HEK293 (cell line): Measurements from ENCODE around the gene KRT17.
"Not testable (repeated sequence)": the region's sequence is repeated elsewhere in the genome, so short reads cannot be mapped to it uniquely, and the experiment has no call there.

Source experiments
- CTCF ChIA-PET: fragments of 350-600 bp; formaldehyde crosslinking; extraction: SDS; loops from one replicate; lab custom pipeline; 2021; ENCODE audit warnings: antibody characterized with exemption; lab: Yijun Ruan, JAX
- POLR2A ChIA-PET: fragments of 300-600 bp; formaldehyde crosslinking; extraction: SDS; loops from one replicate; lab custom pipeline; 2020; ENCODE audit warnings: antibody characterized with exemption, inconsistent platforms; lab: Yijun Ruan, JAX
- H3K27ac ChIP-seq: fragments of 200-500 bp; sonication (Bioruptor generic); 2 replicates; pipeline ENCODE4 v1.5.1; 2014; ENCODE audit warnings: low read depth, low read length, control low read depth, inconsistent platforms; ENCODE audit errors: extremely low read depth
- H3K36me3 ChIP-seq, 2 experiments: fragments of 200-500 bp in 1 of 2; sonication (Bioruptor generic) in 1 of 2; 1 replicate in 1 of 2; 2 replicates in 1 of 2; pipeline ENCODE4 v1.5.1; 2014 to 2017; ENCODE audit warnings: inconsistent platforms in 2 of 2, low read length in 2 of 2; ENCODE audit not compliant: control insufficient read depth in 2 of 2, insufficient read depth in 1 of 2
- H3K4me1 ChIP-seq: fragments of 200-500 bp; sonication (Bioruptor generic); 2 replicates; pipeline ENCODE4 v1.5.1; 2014; ENCODE audit warnings: mild to moderate bottlenecking, low read length, inconsistent platforms; ENCODE audit not compliant: control insufficient read depth, insufficient read depth
- H3K4me3 ChIP-seq: 2 replicates; pipeline ENCODE4 v1.5.1; 2011; ENCODE audit warnings: low read depth, mild to moderate bottlenecking, control low read depth, low read length, moderate library complexity
- H3K9me3 ChIP-seq: fragments of 200-500 bp; sonication (Bioruptor generic); 2 replicates; pipeline ENCODE4 v1.5.1; 2014; ENCODE audit warnings: low read depth, low read length, inconsistent platforms; ENCODE audit not compliant: control insufficient read depth, insufficient read depth
- EGR2 ChIP-seq: fragments of 450-650 bp; formaldehyde crosslinking; IDR thresholded peaks from 2 replicates; pipeline ENCODE4 v1.5.1; 2016; ENCODE audit warnings: low read depth, missing biosample characterization, missing genetic modification characterization
- GLIS1 ChIP-seq: fragments of 450-650 bp; formaldehyde crosslinking; IDR thresholded peaks from 2 replicates; pipeline ENCODE4 v1.5.1; 2016; ENCODE audit warnings: missing biosample characterization, missing genetic modification characterization
- KLF7 ChIP-seq: fragments of 450-650 bp; formaldehyde crosslinking; IDR thresholded peaks from 2 replicates; pipeline ENCODE4 v1.5.1; 2016; ENCODE audit warnings: missing biosample characterization, missing genetic modification characterization, borderline replicate concordance
- SP2 ChIP-seq: fragments of 450-650 bp; formaldehyde crosslinking; IDR thresholded peaks from 2 replicates; pipeline ENCODE4 v1.5.1; 2016; ENCODE audit warnings: missing biosample characterization, missing genetic modification characterization
- ZFHX2 ChIP-seq: fragments of 450-650 bp; formaldehyde crosslinking; conservative IDR thresholded peaks from 2 replicates; pipeline ENCODE4 v1.5.1; 2016; ENCODE audit warnings: missing biosample characterization, missing genetic modification characterization
- ZIC2 ChIP-seq: fragments of 450-650 bp; formaldehyde crosslinking; IDR thresholded peaks from 2 replicates; pipeline ENCODE4 v1.5.1; 2016; ENCODE audit warnings: missing biosample characterization, missing genetic modification characterization
- ZNF10 ChIP-seq: fragments of 450-650 bp; formaldehyde crosslinking; IDR thresholded peaks from 2 replicates; pipeline ENCODE4 v1.5.1; 2017; ENCODE audit warnings: missing biosample characterization, missing genetic modification characterization
- ZNF133 ChIP-seq: fragments of 450-650 bp; formaldehyde crosslinking; IDR thresholded peaks from 2 replicates; pipeline ENCODE4 v1.5.1; 2016; ENCODE audit warnings: missing biosample characterization, missing genetic modification characterization
- ZNF140 ChIP-seq: fragments of 450-650 bp; formaldehyde crosslinking; IDR thresholded peaks from 2 replicates; pipeline ENCODE4 v1.5.1; 2016; ENCODE audit warnings: missing biosample characterization, missing genetic modification characterization
- ZNF24 ChIP-seq: fragments of 450-650 bp; formaldehyde crosslinking; IDR thresholded peaks from 2 replicates; pipeline ENCODE4 v1.5.1; 2016; ENCODE audit warnings: missing biosample characterization, missing genetic modification characterization
- ZNF274 ChIP-seq, 2 experiments: fragments of 200-500 bp in 1 of 2; fragments of 450-650 bp in 1 of 2; sonication (Bioruptor generic) in 1 of 2; formaldehyde crosslinking in 1 of 2; IDR thresholded peaks; 2 replicates each; pipeline versions ENCODE4 v1.5.1 to v1.6.1; 2014 to 2016; ENCODE audit warnings: borderline replicate concordance in 1 of 2, inconsistent platforms in 1 of 2, low read length in 1 of 2, missing biosample characterization in 1 of 2, missing genetic modification characterization in 1 of 2
- ZNF670 ChIP-seq: fragments of 450-650 bp; formaldehyde crosslinking; IDR thresholded peaks from 2 replicates; pipeline ENCODE4 v1.5.1; 2016; ENCODE audit warnings: missing biosample characterization, missing genetic modification characterization, low read depth
- TF ChIP-seq, protein P1 (sequence below): fragments of 450-650 bp; formaldehyde crosslinking; IDR thresholded peaks from 2 replicates; pipeline ENCODE4 v1.5.1; 2016; ENCODE audit warnings: missing biosample characterization, missing genetic modification characterization
- TF ChIP-seq, protein P2 (sequence below): fragments of 450-650 bp; IDR thresholded peaks from 2 replicates; pipeline ENCODE4 v1.5.1; 2018; ENCODE audit warnings: missing biosample characterization, missing genetic modification characterization
- TF ChIP-seq, protein P3 (sequence below): IDR thresholded peaks from 2 replicates; pipeline ENCODE4 v1.6.1; 2011; ENCODE audit warnings: mild to moderate bottlenecking, low read depth, low read length, borderline replicate concordance

The KRT17 gene

DNA sequence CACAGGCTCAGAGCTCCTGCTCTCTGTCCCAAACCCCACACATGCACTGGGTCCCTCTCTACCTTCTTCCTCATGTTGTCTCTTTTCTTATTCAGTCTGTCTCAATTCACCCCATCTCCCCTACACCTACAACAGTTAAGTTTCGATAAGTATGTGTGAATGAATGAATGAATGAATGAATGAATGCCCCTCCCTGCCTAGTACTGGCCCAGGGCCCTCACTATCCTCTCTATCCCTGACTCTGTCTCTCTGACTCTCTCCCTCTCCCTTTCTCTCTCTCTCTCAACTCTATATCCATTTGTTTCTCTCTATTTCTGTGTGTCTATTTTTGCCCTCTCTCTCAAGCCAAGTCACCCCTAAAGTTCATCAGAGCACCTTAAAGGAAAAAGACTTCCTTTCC, 45.8 kb downstream of the KRT17 start:
- TF ChIP-seq, protein P1, sequence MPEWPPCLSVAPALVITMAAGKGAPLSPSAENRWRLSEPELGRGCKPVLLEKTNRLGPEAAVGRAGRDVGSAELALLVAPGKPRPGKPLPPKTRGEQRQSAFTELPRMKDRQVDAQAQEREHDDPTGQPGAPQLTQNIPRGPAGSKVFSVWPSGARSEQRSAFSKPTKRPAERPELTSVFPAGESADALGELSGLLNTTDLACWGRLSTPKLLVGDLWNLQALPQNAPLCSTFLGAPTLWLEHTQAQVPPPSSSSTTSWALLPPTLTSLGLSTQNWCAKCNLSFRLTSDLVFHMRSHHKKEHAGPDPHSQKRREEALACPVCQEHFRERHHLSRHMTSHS (tag by site-specific recombination): no peak
- TF ChIP-seq ZNF24 (tag by site-specific recombination): peak; percentile 67; the same call in 1 of the 2 replicates
- POLR2A ChIA-PET: no interaction called here
- Histone ChIP-seq H3K4me1 (no peaks in the 10 kb centered on the region; the same call in 1 of the 2 replicates), H3K27ac (no peak overlapping the region), H3K4me3 (no peak overlapping the region), H3K9me3 (no peaks in the 10 kb centered on the region), H3K36me3 (no peaks in the 10 kb centered on the region)
- CTCF ChIA-PET: interaction anchor here (0.6 to 2.9 kb wide), 19 partner anchors 8 to 579 kb away, joined by 3 to 63 read pairs (median 4); partner anchors contain the start of gene KRTAP3-2

DNA sequence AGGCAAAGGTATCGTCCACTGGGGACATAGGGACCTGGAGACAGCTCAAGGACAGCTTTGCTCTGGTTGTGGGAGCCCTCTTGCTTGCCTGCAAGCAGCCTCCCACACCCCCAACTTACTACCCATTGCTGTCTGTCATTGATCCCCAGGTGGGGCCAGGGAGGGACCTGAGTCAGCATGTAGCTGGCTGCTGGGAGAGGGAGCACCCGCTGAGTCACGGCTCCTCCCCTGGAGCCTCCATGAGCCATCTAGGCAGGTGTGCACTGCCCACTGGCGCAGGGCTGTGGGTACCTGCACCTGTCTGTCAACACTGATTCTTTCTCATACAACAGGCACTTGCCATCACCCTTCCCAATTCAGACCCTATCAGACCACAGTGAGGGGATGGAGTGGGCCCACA, 47.6 kb downstream of the KRT17 start:
- POLR2A ChIA-PET: not testable (repeated sequence)
- CTCF ChIA-PET: interaction anchor here (2.1 to 14.3 kb wide), 3 partner anchors 27 to 87 kb away, joined by 16 to 115 read pairs (median 30); no protein-coding TSS in a partner anchor
- TF ChIP-seq ZIC2 (tag by site-specific recombination) (0 out of 2 replicates have a peak, but pooled peaks have one; percentile 17), GLIS1 (0 out of 2 replicates have a peak, but pooled peaks have one; percentile 13)

DNA sequence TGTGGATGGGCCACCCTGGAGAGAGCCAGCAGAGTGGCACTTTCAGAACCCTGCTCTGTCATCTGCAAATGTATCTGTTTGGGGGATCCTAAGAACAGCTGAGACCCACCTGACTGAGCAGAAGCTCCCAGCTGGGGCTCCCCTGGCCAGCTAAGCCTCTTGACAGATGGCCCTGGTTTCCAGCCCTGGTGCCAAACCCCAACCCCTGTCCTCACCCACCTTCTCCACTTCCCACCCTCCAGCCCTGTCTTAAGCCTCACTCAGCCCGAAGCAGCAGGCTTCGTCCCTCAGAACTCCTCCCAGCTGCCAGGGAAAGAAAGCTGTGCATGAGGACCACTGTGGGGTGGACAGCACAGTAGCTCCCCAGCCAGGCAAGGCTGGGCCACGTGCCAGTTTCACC, 49.0 kb downstream of the KRT17 start:
- no peak overlapping the region for H3K4me3 ChIP-seq
- POLR2A ChIA-PET: no interaction called here
- H3K4me1 ChIP-seq: no peaks in the 10 kb centered on the region; the same call in 1 of the 2 replicates
- no peak overlapping the region for H3K27ac ChIP-seq
- no peaks in the 10 kb centered on the region for H3K36me3 ChIP-seq
- TF ChIP-seq, protein P2, sequence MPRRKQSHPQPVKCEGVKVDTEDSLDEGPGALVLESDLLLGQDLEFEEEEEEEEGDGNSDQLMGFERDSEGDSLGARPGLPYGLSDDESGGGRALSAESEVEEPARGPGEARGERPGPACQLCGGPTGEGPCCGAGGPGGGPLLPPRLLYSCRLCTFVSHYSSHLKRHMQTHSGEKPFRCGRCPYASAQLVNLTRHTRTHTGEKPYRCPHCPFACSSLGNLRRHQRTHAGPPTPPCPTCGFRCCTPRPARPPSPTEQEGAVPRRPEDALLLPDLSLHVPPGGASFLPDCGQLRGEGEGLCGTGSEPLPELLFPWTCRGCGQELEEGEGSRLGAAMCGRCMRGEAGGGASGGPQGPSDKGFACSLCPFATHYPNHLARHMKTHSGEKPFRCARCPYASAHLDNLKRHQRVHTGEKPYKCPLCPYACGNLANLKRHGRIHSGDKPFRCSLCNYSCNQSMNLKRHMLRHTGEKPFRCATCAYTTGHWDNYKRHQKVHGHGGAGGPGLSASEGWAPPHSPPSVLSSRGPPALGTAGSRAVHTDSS (tag by site-specific recombination): no peak
- TF ChIP-seq, all 188 proteins: peak for 0
- CTCF ChIA-PET: interaction anchor here (0.6 to 14.3 kb wide), 5 partner anchors 26 to 1462 kb away, joined by 3 to 115 read pairs (median 16); no protein-coding TSS in a partner anchor
- no peaks in the 10 kb centered on the region for H3K9me3 ChIP-seq

More for the DNA sequence above, 47.6 kb downstream of the KRT17 start:
- H3K36me3 ChIP-seq, H3K9me3 ChIP-seq, H3K27ac ChIP-seq, H3K4me3 ChIP-seq, H3K4me1 ChIP-seq: not testable (repeated sequence)

DNA sequence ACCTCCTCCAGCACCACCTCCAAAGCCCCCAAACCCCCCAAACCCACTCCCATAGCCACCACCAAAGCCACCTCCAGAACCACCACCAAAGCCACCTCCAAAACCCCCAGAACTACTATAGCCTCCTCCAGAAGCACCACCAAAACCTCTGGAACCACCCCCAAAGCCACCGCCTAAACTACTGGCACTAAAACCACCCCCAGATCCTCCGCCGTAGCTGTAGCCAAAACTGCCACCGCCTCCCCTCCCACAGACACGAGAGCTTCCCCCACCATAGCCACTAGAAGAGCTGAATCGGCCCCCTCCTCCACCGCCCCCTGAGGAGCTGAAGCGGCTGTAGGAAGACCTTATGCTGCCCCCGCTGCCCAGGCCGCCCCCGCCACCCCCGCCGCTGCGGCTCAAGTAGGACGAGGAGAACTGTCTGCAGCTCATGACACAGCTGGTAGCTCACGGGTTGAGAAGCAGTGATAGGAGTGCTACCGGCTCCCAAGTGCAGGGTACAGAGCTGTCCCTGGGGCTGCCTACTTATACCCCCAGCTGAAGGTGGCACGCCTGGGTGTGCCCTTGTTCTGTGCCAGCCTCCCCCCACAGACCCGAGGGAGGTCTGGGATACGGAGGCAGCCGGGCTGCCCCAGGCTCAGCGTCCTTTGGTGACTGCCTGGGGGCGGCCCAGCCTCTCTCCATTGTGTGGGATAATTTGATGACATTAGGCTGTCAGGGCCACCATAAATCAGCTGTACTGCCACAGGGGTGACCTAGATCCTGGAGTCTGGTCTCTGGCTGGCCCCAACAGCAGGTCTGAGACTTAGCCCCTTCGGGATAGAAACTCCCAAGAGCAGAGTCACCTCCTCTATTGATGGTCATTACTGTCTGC, 52.6 kb downstream of the KRT17 start, which contains the start of gene KRT9:
Gene KRT9 (minus strand): TSS at position 499 of the 874 bp plus-strand sequence. CDS start 67 bp downstream, at position 432.
- POLR2A ChIA-PET: interaction anchor here (0.6 to 0.7 kb wide), 2 partner anchors 117 to 693 kb away, joined by 3 to 4 read pairs; partner anchors contain the start of gene EIF1
- no peak within 1 kb of the TSS for H3K4me3 ChIP-seq
- no peaks in the 10 kb centered on the region for H3K36me3 ChIP-seq
- no peaks in the 10 kb centered on the region for H3K9me3 ChIP-seq
- TF ChIP-seq ZNF133 (tag by site-specific recombination) (no peak), ZNF670 (tag by site-specific recombination) (no peak), ZNF274 (IDR thresholded peaks at IDR 0.05; ENCODE audit: low read length) (no peak), ZNF274 (tag by site-specific recombination; IDR thresholded peaks at IDR 0.05; ENCODE audit: borderline replicate concordance) (no peak), KLF7 (tag by site-specific recombination) (no peak), SP2 (tag by site-specific recombination) (no peak), EGR2 (tag by site-specific recombination) (peak; percentile 97), ZNF140 (tag by site-specific recombination) (no peak), ZFHX2 (tag by site-specific recombination) (peak; percentile 95), ZIC2 (tag by site-specific recombination) (no peak), ZNF10 (tag by site-specific recombination) (no peak)
- TF ChIP-seq, protein P3, sequence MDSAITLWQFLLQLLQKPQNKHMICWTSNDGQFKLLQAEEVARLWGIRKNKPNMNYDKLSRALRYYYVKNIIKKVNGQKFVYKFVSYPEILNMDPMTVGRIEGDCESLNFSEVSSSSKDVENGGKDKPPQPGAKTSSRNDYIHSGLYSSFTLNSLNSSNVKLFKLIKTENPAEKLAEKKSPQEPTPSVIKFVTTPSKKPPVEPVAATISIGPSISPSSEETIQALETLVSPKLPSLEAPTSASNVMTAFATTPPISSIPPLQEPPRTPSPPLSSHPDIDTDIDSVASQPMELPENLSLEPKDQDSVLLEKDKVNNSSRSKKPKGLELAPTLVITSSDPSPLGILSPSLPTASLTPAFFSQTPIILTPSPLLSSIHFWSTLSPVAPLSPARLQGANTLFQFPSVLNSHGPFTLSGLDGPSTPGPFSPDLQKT: no peak
- TF ChIP-seq, all 188 proteins: peak for 2
- no peaks in the 10 kb centered on the region for H3K4me1 ChIP-seq
- CTCF ChIA-PET: interaction anchor here (0.5 to 14.3 kb wide), 6 partner anchors 14 to 91 kb away, joined by 3 to 115 read pairs (median 12); no protein-coding TSS in a partner anchor
- no peak within 1 kb of the TSS for H3K27ac ChIP-seq
